GM12891 (cell line): ENCODE data around the gene TNFAIP1.
A peak's percentile ranks its signal among the peaks of the same experiment; 100 is the strongest.

Experiments
- DNase-seq: peaks from one replicate; pipeline ENCODE4 v3.0.0; 2011; ENCODE audit warnings: low spot score; ENCODE audit not compliant: insufficient read length
- FAIRE-seq: peaks from 2 replicates; lab custom pipeline; 2011; peaks lifted over from hg19 to GRCh38; lab: Jason Lieb, UNC
- PAX5 ChIP-seq: IDR thresholded peaks from 2 replicates; pipeline ENCODE4 v1.6.1; 2011; ENCODE audit warnings: low read length, moderate library complexity, mild to moderate bottlenecking; ENCODE audit not compliant: insufficient read depth, severe bottlenecking
- POLR2A ChIP-seq: IDR thresholded peaks from 2 replicates; pipeline ENCODE4 v1.6.1; 2011; ENCODE audit warnings: low read depth, low read length, control low read depth
- POLR2AphosphoS5 ChIP-seq: IDR thresholded peaks from 2 replicates; pipeline ENCODE4 v1.6.1; 2011; ENCODE audit warnings: low read depth, low read length, control low read depth
- POU2F2 ChIP-seq: IDR thresholded peaks from 2 replicates; pipeline ENCODE4 v1.6.1; 2011; ENCODE audit warnings: low read depth, mild to moderate bottlenecking, control low read depth, low read length, moderate library complexity
- SPI1 ChIP-seq: IDR thresholded peaks from 2 replicates; pipeline ENCODE4 v1.6.1; 2011; ENCODE audit warnings: low read depth, low read length, control low read depth
- TAF1 ChIP-seq: IDR thresholded peaks from 2 replicates; pipeline ENCODE4 v1.6.1; 2011; ENCODE audit warnings: low read depth, low read length, control low read depth

The TNFAIP1 gene

DNA sequence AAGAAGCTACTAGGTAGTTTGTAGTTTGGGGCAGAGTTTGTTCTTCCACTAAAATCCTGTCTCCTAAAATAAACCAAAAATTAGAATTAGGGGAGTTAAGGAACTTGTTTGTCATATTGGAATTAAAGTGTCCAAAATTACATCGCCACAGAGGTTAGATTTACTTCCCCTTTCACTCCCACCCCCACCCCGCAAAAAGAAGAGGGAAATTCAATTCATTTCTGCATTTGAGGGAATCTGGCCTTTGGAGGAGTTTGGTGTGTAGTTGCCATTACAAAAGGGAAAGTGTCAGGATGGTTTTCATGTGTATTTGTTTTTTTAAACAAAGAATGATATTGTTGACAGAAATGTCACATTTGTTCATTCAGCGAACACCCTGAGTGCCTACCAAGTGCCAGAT is 10.8 kb upstream of the TNFAIP1 start:
- FAIRE-seq, result no peak
- TF ChIP-seq PAX5, result no peak
- no peak for TF ChIP-seq TAF1
- no peak for TF ChIP-seq POLR2A
- no peak for TF ChIP-seq SPI1
- TF ChIP-seq POU2F2, result no peak
- no peak for TF ChIP-seq POLR2AphosphoS5
- no peak for DNase-seq

GRCh38 chr17:28325211-28325610 is 10.3 kb upstream of the TNFAIP1 start:
- FAIRE-seq (no peak), DNase-seq (no peak)
- no peak for TF ChIP-seq SPI1
- no peak for TF ChIP-seq POLR2AphosphoS5
- TF ChIP-seq POLR2A, result no peak
- no peak for TF ChIP-seq PAX5
- TF ChIP-seq TAF1, result no peak
- no peak for TF ChIP-seq POU2F2

DNA sequence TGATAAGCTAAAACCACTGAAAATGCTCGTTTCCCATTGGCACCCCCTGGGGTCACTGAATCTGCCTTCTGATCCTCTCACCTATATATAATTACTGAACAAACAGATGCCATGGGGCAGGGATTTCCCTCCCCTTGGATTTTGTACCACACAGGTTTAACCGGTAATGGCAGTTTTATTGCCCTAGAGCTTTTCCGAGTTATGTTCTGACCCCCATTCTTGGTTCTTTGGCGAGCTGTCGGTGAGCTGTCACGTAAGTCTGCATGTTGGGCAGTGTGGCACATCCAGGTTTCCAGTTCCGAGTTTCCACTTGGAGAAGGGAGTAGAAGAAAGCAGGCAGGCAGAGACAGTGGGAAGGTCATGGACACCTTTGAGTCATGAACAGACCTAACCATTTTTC is 9.4 kb upstream of the TNFAIP1 start:
- FAIRE-seq, result no peak
- DNase-seq, result no peak
- TF ChIP-seq POU2F2, result no peak
- TF ChIP-seq SPI1, result no peak
- no peak for TF ChIP-seq POLR2AphosphoS5
- TF ChIP-seq TAF1, result no peak
- TF ChIP-seq POLR2A, result no peak
- no peak for TF ChIP-seq PAX5

DNA sequence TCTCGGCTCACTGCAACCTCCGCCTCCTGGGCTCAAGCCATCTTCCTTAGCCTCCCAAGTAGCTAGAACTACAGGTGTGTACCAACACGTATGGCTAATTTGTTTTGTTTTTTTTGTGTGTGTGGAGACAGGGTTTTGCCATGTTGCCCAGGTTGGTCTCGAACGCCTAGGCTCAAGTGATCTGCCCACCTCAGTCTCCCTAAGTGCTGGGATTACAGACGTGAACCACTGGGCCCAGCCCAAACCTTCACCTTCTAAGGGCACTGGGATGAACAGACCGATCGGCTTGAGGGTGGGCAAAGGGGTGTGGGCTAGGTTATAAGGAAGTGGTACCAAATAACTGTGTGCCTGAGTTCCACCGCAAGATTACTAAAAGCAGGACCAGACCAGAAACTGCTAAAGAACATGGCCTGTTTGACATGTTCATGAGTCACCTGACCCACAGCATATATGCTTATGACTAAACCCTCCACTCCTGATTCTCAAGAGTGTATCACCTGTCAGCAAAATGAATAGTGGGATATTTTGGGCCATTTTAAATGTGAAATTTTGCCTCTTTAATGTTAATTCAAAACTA is 8.4 kb upstream of the TNFAIP1 start:
- no peak for DNase-seq
- TF ChIP-seq POLR2AphosphoS5, result no peak
- no peak for TF ChIP-seq POLR2A
- peak; percentile 87 for TF ChIP-seq SPI1
- TF ChIP-seq TAF1, result no peak
- no peak for TF ChIP-seq POU2F2
- no peak for TF ChIP-seq PAX5
- peak; percentile 80 for FAIRE-seq

DNA sequence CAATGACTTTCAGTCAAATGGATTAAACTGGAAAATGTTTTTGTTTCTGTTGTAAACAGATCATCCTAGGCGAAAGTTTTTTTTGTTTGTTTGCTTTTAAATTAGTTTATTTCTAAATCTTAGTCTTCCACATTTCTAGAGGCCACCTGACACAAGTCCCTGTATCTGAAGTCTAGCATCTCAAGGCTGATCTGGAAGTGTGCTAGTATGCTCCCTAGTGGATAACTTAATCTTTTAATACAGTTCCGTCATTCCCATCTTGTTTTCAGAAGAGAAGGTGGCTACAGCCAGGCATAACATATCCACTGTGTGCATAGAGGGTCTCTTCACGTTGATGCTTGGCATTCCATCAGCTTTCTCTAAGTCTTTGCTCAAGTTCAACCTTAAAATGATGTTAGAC is 7.9 kb upstream of the TNFAIP1 start:
- DNase-seq, result no peak
- no peak for TF ChIP-seq POLR2A
- TF ChIP-seq SPI1, result no peak
- no peak for TF ChIP-seq TAF1
- TF ChIP-seq POLR2AphosphoS5, result no peak
- no peak for TF ChIP-seq PAX5
- no peak for TF ChIP-seq POU2F2
- FAIRE-seq, result no peak

DNA sequence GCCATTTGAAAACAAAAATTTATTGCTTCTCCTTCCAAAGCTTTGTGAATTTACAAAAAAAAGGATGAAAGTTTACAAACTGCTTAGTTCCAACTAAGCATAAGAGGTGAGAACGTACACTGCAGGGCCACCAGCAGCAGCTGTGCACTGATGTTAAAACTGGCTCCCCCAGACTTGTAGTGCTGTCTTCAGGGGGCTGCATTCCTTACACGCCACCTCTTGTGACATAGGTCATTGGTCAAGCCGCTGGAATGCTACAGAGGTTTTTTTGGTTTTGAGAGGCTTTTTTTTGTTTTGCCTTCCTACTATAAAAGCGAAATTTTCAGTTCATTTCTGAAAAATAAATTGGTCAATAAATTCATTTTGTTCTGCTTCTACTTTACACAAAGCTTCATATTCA is 7.2 kb upstream of the TNFAIP1 start:
- DNase-seq (no peak), FAIRE-seq (no peak)
- TF ChIP-seq POLR2A (no peak), TAF1 (no peak), SPI1 (no peak), PAX5 (no peak), POU2F2 (no peak), POLR2AphosphoS5 (no peak)

GRCh38 chr17:28330671-28331070 is 4.9 kb upstream of the TNFAIP1 start:
- no peak for FAIRE-seq
- no peak for DNase-seq
- TF ChIP-seq POLR2AphosphoS5 (no peak), POU2F2 (no peak), SPI1 (no peak), TAF1 (no peak), PAX5 (no peak), POLR2A (no peak)

DNA sequence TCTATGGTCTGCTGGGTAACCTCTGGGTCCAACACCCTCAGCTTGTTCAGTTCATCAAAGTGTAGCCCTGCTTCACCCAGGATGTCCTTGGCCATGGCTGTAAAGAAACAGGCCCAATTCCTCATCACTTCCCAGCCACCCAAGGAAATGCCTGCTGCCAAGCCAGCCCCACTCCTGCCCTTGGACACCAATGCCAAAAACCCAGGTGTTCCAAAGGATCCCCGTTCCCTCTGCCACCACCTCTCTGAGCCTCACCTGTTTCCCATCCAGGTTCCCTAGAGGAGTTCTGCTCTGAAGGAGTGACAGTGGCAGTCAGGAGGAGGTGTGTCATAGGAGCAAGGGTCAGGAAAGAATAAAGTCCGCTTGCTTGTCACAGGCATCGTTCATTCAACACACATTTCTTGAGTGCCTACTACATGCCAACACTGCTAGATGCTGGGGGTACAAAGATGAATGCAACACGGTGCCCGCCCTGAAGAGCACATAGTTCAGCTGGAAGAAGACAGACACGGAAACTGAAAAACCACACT is 3.6 kb upstream of the TNFAIP1 start:
- no peak for DNase-seq
- no peak for FAIRE-seq
- TF ChIP-seq SPI1, result no peak
- no peak for TF ChIP-seq POLR2AphosphoS5
- no peak for TF ChIP-seq POLR2A
- no peak for TF ChIP-seq POU2F2
- no peak for TF ChIP-seq TAF1

DNA sequence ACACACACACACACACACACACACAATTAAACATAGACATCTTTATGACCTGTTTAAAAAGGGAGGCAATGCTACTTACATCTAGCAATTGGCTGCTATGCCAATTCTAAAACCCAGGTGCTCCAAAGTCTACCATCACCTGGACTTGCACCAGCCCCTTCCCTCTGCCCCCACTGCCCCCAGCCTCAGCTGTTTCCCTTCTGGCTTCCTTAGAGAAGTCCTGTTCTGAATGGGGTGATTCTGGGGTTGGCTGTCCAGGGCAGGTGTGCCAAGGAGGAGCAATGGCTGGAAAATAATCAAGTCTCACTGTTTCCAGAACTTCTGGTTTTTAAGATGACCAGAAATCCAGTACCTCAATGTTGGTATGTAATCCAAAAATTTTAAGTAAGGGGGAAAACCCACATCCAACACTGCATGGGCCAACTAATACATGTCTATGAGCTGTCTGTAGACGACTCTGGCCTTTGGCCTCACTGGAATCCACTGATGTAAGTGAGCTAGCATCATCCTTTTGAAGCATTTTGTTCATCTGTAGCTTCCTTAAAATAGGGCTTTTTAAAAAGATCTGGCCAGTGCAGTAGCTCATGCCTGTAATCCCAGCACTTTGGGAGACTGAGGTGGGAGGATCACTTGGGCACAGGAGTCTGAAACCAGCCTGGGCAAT is 2.3 kb upstream of the TNFAIP1 start:
- FAIRE-seq, result no peak
- TF ChIP-seq POU2F2 (no peak), PAX5 (no peak), POLR2AphosphoS5 (no peak), SPI1 (no peak), TAF1 (no peak), POLR2A (no peak)
- no peak for DNase-seq
